HepG2 (cell line): ENCODE results near the gene DDX59. TPM values are rescaled to one million over a fixed set of nuclear protein-coding genes. Genes with fewer than 3 reads are reported as not detected.

Experiments
- CREB1 ChIP-seq, 2 experiments: fragments of 450-650 bp in 1 of 2; IDR thresholded peaks; 2 replicates each; pipeline ENCODE4 v1.6.1; 2016 to 2017; ENCODE audit warnings: control low read depth in 1 of 2, mild to moderate bottlenecking in 1 of 2, missing compliant biosample characterization in 1 of 2, missing genetic modification characterization in 1 of 2
- ELF3 ChIP-seq: IDR thresholded peaks from 2 replicates; pipeline ENCODE4 v1.6.1; 2016; ENCODE audit warnings: missing genetic modification reagents, missing compliant biosample characterization
- MYC ChIP-seq: sonication (generic); formaldehyde crosslinking; IDR thresholded peaks from 2 replicates; pipeline ENCODE4 v1.9.0; 2021; ENCODE audit warnings: missing genetic modification reagents, borderline replicate concordance
- NBN ChIP-seq: fragments of 450-650 bp; conservative IDR thresholded peaks from 2 replicates; pipeline ENCODE4 v1.6.1; 2017
- NKX3-1 ChIP-seq: sonication (generic); formaldehyde crosslinking; IDR thresholded peaks from 2 replicates; pipeline ENCODE4 v1.5.0; 2020; ENCODE audit warnings: missing genetic modification reagents
- PHF20 ChIP-seq: sonication (generic); formaldehyde crosslinking; IDR thresholded peaks from 2 replicates; pipeline ENCODE4 v1.5.0; 2020; ENCODE audit warnings: mild to moderate bottlenecking, missing genetic modification reagents
- POLR2AphosphoS5 ChIP-seq: IDR thresholded peaks from 2 replicates; pipeline ENCODE4 v1.6.1; 2012; ENCODE audit warnings: low read depth, low read length
- SAP130 ChIP-seq: IDR thresholded peaks from 2 replicates; pipeline ENCODE4 v1.6.1; 2016; ENCODE audit warnings: low read depth
- SIN3A ChIP-seq: IDR thresholded peaks from 2 replicates; pipeline ENCODE4 v1.6.1; 2011; ENCODE audit warnings: low read depth, mild to moderate bottlenecking, control low read depth, low read length, borderline replicate concordance
- ZFP36 ChIP-seq: fragments of 150-350 bp; IDR thresholded peaks from 2 replicates; pipeline ENCODE4 v1.6.1; 2018; ENCODE audit warnings: borderline replicate concordance, low read length, low read depth; ENCODE audit not compliant: partially characterized antibody
- ZNF253 ChIP-seq: sonication (generic); formaldehyde crosslinking; IDR thresholded peaks from 2 replicates; pipeline ENCODE4 v1.8.0; 2022; ENCODE audit warnings: mild to moderate bottlenecking, missing genetic modification reagents, borderline replicate concordance
- ZNF746 ChIP-seq: sonication (generic); formaldehyde crosslinking; IDR thresholded peaks from 2 replicates; pipeline ENCODE4 v1.8.0; 2022; ENCODE audit warnings: mild to moderate bottlenecking, missing genetic modification reagents
- ZSCAN31 ChIP-seq: sonication (generic); formaldehyde crosslinking; IDR thresholded peaks from 2 replicates; pipeline ENCODE4 v1.5.0; 2020; ENCODE audit warnings: low read depth, mild to moderate bottlenecking, missing genetic modification reagents
- polyA plus RNA-seq, 8 experiments: library from polyadenylated mRNA; depleted of rRNA in 3 of 8; stranded (reverse) in 7 of 8; unstranded in 1 of 8; fragments of >200 nt; fragmentation: Illumina TruSeq in 4 of 8; extraction: Trizol in 4 of 8; gene quantifications; 2 replicates each; pipeline versions ENCODE4 v1.2.1 to v1.2.3, GENCODE V29; 2011 to 2016; ENCODE audit warnings: low read depth in 4 of 8, missing spikeins in 1 of 8, mixed read lengths in 1 of 8; ENCODE audit not compliant: insufficient read depth in 1 of 8
- total RNA-seq, 5 experiments: library from RNA; depleted of rRNA; stranded (reverse); fragments of >200 nt; fragmentation: Illumina TruSeq; extraction: Trizol; gene quantifications; 2 replicates each; pipeline ENCODE4 v1.2.3, GENCODE V29; 2016; ENCODE audit warnings: low read depth in 1 of 5

The DDX59 gene
- total and polyA plus RNA-seq, 2 of the 13 experiments (the other 11 are each of a cell fraction or from before 2014, with no cell fraction given), result 12.1 to 14.8 TPM

- TF ChIP-seq PHF20 (CRISPR knock-in tag) (peak; percentile 1; the same call in 1 of the 2 replicates), ZSCAN31 (CRISPR knock-in tag) (0 out of 2 replicates have a peak, but pooled peaks have one; percentile 4), SAP130 (CRISPR knock-in tag) (peak; percentile 20; the same call in 1 of the 2 replicates), ELF3 (CRISPR knock-in tag) (0 out of 2 replicates have a peak, but pooled peaks have one; percentile 3), NBN (no peak), MYC (CRISPR knock-in tag) (0 out of 2 replicates have a peak, but pooled peaks have one; percentile 31), ZNF746 (peak; percentile 4; the same call in 1 of the 2 replicates), ZFP36 (no peak), SIN3A (peak; percentile 24; the same call in 1 of the 2 replicates), POLR2AphosphoS5 (no peak), ZNF253 (CRISPR knock-in tag) (no peak), NKX3-1 (0 out of 2 replicates have a peak, but pooled peaks have one; percentile 23), CREB1 (IDR thresholded peaks at IDR 0.05) (no peak), CREB1 (CRISPR knock-in tag; IDR thresholded peaks at IDR 0.05) (peak; percentile 57)
Measured at GRCh38 chr1:200670242-200671118, 773 bp upstream of the DDX59 start (continued).
